ES-I3 (cell line): Measurements from ENCODE around the gene FOSL2.

Source experiments
- H3K36me3 ChIP-seq: 2 replicates; pipeline ENCODE4 v1.6.1; 2013; ENCODE audit warnings: mild to moderate bottlenecking, low read length, control low read depth, moderate library complexity; ENCODE audit not compliant: insufficient read depth
- H3K4me1 ChIP-seq: 2 replicates; pipeline ENCODE4 v1.6.1; 2013; ENCODE audit warnings: mild to moderate bottlenecking, control low read depth, low read length; ENCODE audit not compliant: insufficient read depth
- H3K9ac ChIP-seq: 2 replicates; pipeline ENCODE4 v1.6.1; 2013; ENCODE audit warnings: low read depth, mild to moderate bottlenecking, low read length, moderate library complexity
- H3K9me3 ChIP-seq: 2 replicates; pipeline ENCODE4 v1.6.1; 2013; ENCODE audit warnings: mild to moderate bottlenecking, low read length, moderate library complexity; ENCODE audit not compliant: control insufficient read depth, insufficient read depth

FOSL2 gene

DNA sequence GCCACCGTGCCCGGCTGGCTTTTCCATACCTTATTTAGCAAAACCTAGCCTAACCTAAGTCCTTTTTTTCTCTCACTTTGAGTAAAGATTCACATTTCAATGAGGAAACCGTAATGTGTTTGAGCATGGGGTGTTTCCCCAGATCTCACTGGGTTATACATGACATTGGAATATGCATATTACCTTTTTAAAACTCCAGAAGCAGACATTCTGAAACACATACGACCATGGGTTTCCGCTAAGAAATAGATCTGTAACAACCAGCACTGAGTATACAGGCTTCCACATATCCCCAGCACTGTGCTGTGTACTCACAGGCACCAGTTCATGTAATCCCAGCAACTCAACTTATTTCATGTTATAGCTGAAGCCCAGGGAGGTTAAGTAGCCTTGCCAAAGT is 41.0 kb upstream of the FOSL2 start:
- no peaks in the 10 kb centered on the region for H3K9me3 ChIP-seq
- H3K36me3 ChIP-seq = no peaks in the 10 kb centered on the region
- peaks cover 4% of the 10 kb centered on the region; the same call in 1 of the 2 replicates for H3K4me1 ChIP-seq
- no peak overlapping the region for H3K9ac ChIP-seq

DNA sequence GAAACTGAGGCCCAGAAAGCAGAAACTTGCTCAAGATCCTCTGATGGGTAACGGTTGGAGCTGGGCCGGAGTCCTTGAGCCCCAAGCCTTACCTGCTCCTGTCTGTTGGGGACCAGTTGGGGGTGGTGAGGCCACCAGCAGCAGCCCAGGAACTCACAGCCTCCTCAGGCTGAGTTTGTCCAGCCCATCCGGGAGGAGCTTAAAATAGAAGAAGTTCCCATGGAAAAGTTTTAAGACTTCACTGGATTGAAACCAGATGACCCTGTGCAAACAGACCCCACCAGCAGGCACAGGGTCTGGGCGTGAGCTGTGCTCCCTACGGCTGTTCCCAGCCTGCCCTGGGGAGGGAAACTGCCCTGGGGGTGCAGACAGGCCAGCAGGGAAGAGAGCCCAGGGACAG is 40.6 kb upstream of the FOSL2 start:
- Histone ChIP-seq H3K9me3 (no peaks in the 10 kb centered on the region), H3K9ac (no peak overlapping the region), H3K36me3 (no peaks in the 10 kb centered on the region), H3K4me1 (peaks cover 4% of the 10 kb centered on the region; the same call in 1 of the 2 replicates)

- Histone ChIP-seq H3K9me3 (no peaks in the 10 kb centered on the region), H3K9ac (no peak overlapping the region), H3K4me1 (peaks cover 4% of the 10 kb centered on the region; the same call in 1 of the 2 replicates), H3K36me3 (no peaks in the 10 kb centered on the region)
Measured at GRCh38 chr2:28352610-28353195, 40.0 kb upstream of the FOSL2 start.

- no peaks in the 10 kb centered on the region for H3K9me3 ChIP-seq
Measured at GRCh38 chr2:28354920-28355520, 37.6 kb upstream of the FOSL2 start.

GRCh38 chr2:28355521-28356094 is 37.0 kb upstream of the FOSL2 start:
- Histone ChIP-seq H3K36me3 (no peaks in the 10 kb centered on the region), H3K9ac (no peak overlapping the region), H3K9me3 (no peaks in the 10 kb centered on the region), H3K4me1 (peaks cover 5% of the 10 kb centered on the region; the same call in 1 of the 2 replicates)

More at GRCh38 chr2:28354920-28355520, 37.6 kb upstream of the FOSL2 start:
- H3K36me3 ChIP-seq = no peaks in the 10 kb centered on the region
- no peak overlapping the region for H3K9ac ChIP-seq
- H3K4me1 ChIP-seq = peaks cover 4% of the 10 kb centered on the region; the same call in 1 of the 2 replicates

GRCh38 chr2:28356095-28356911 is 36.4 kb upstream of the FOSL2 start:
- no peaks in the 10 kb centered on the region for H3K36me3 ChIP-seq
- H3K9me3 ChIP-seq = no peaks in the 10 kb centered on the region
- no peak overlapping the region for H3K9ac ChIP-seq
- peaks cover 3% of the 10 kb centered on the region; the same call in 1 of the 2 replicates for H3K4me1 ChIP-seq

- peaks cover 3% of the 10 kb centered on the region; the same call in 1 of the 2 replicates for H3K4me1 ChIP-seq
- no peaks in the 10 kb centered on the region for H3K9me3 ChIP-seq
- no peaks in the 10 kb centered on the region for H3K36me3 ChIP-seq
- H3K9ac ChIP-seq = no peak overlapping the region
Measured at GRCh38 chr2:28357055-28357454, 35.6 kb upstream of the FOSL2 start.

DNA sequence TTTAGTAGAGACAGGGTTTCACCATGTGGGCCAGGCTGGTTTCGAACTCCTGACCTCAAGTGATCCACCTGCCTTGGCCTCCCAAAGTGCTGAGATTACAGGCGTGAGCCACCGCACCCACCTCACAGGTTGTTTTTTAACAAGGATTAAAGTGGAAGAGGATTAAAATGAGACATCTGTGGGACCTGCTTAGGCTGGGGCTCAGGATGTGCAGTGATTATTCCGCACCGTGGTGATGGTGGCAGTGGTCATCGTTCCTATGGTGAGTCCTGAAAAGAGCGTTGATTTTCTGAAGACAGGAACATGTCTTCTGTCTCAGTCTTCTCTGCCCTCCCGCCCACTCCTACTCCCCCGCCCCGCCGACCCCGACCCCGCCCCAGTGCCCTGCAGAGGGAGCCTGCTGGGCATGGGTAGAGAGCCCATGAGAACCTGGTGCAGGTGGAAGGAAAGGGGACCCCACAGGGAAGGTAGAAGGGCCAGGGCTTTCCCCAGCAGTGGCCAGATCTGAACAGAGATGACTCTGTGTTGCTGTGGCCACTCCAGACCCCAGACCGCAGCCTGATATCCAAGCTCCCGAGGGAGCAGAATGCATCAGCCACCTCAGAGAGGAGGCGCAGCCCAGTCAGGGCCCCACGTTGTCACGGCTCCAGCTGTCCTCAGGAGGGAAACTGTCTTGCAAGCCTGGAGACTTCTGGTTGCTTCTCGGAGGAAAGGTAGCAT is 34.5 kb upstream of the FOSL2 start:
- H3K4me1 ChIP-seq = peaks cover 4% of the 10 kb centered on the region; the same call in 1 of the 2 replicates
- H3K36me3 ChIP-seq = no peaks in the 10 kb centered on the region
- H3K9me3 ChIP-seq = no peaks in the 10 kb centered on the region
- no peak overlapping the region for H3K9ac ChIP-seq

DNA sequence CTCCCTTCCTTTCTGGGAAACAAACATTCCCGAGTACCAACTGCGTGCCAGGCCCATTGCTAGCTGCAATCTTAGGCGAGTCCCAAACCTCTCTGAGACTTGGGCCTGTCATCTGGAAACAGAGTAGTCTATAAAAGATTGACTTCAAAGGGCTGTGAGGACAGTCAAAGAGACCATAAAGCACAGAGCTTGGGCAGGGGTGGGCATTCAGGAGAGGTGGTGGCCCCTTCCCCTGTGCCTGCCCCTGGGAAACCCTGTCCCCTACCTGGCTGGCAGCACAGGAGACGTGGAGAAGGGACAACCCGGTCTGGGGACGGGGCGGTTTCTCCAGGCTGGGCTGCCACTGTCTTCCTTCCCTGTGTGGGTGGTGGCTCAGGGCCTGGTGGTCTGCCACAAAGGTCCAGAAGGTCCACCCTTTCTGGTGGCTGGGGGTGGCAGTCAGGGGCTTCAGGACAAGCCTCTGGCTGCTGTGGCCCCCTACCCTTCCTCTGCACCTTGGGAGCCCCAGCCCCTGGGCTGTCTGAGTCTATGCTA is 33.9 kb upstream of the FOSL2 start:
- H3K4me1 ChIP-seq = peaks cover 7% of the 10 kb centered on the region; the same call in 1 of the 2 replicates
- H3K9ac ChIP-seq = no peak overlapping the region
- no peaks in the 10 kb centered on the region for H3K9me3 ChIP-seq
- H3K36me3 ChIP-seq = no peaks in the 10 kb centered on the region

DNA sequence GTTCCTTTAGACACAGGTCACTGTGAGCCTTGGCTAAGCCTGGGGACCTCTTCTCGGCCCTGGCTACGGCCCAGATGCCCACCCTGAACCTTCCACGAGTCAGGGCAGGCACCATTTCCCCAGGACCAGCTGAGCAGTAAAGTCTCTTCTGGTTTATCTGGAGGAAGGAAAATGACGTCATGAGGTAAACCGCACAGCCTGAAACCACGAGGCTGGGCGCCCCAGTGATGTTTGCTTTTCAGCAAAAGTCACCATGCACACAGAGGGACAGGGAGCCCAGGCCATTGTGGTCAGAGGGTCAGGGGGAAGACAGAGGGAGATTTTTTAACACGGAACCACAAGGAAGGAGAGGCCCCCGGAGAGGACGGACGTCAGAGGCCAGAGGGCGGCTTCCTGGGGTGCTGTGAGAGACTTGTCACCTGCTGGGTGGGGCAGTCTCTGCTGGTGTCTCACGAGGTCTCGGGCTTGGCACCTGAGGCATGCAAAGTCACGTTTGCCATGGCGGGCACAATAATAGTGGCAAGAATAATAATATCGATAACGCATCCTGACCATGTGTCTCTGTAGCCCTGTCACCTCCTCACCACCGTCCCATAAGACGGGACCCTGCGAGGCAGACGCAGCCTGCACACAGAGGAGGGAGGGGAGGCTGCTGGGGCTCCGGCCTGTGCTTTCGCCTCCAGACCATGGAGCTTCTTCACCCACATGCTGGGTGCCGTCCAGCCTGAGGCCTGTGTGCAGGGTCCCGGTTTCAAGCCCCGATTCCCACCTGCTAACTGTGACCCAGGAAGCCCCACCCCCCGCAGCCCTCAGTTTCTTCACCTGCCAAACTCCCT is 33.2 kb upstream of the FOSL2 start:
- Histone ChIP-seq H3K4me1 (peaks cover 7% of the 10 kb centered on the region; the same call in 1 of the 2 replicates), H3K9ac (no peak overlapping the region), H3K36me3 (no peaks in the 10 kb centered on the region), H3K9me3 (no peaks in the 10 kb centered on the region)

- Histone ChIP-seq H3K36me3 (no peaks in the 10 kb centered on the region), H3K9ac (no peak overlapping the region), H3K9me3 (no peaks in the 10 kb centered on the region), H3K4me1 (peaks cover 7% of the 10 kb centered on the region; the same call in 1 of the 2 replicates)
Measured at GRCh38 chr2:28360058-28360717, 32.5 kb upstream of the FOSL2 start.

GRCh38 chr2:28360718-28361293 is 31.9 kb upstream of the FOSL2 start:
- peaks cover 7% of the 10 kb centered on the region; the same call in 1 of the 2 replicates for H3K4me1 ChIP-seq
- H3K9me3 ChIP-seq = no peaks in the 10 kb centered on the region
- no peaks in the 10 kb centered on the region for H3K36me3 ChIP-seq
- H3K9ac ChIP-seq = no peak overlapping the region
